H9 (cell line): Measurements from ENCODE around the gene RAB4B. TPM values are rescaled to one million over a fixed set of nuclear protein-coding genes. Genes with fewer than 3 reads are reported as not detected.

Experiments
- DNase-seq: peaks from one replicate; pipeline ENCODE4 v3.0.0-alpha.2; 2017
- H2AFZ ChIP-seq: one replicate; pipeline ENCODE4 v1.6.1; 2013; ENCODE audit warnings: mild to moderate bottlenecking, low read length, control low read depth, moderate library complexity
- H2AK5ac ChIP-seq: 2 replicates; pipeline ENCODE4 v1.6.1; 2013; ENCODE audit warnings: low read length, control low read depth, mixed read lengths; ENCODE audit not compliant: insufficient read length
- H2BK120ac ChIP-seq: one replicate; pipeline ENCODE4 v1.6.1; 2013; ENCODE audit warnings: low read depth, mild to moderate bottlenecking, low read length, control low read depth, inconsistent platforms; ENCODE audit not compliant: poor library complexity, severe bottlenecking
- H2BK12ac ChIP-seq: 2 replicates; pipeline ENCODE4 v1.6.1; 2013; ENCODE audit warnings: low read length, control low read depth, mixed read lengths, low read depth; ENCODE audit not compliant: insufficient read length
- H2BK15ac ChIP-seq: 2 replicates; pipeline ENCODE4 v1.6.1; 2013; ENCODE audit warnings: low read depth, low read length, control low read depth
- H2BK20ac ChIP-seq: one replicate; pipeline ENCODE4 v1.6.1; 2013; ENCODE audit warnings: low read depth, mild to moderate bottlenecking, low read length, control low read depth, inconsistent platforms; ENCODE audit not compliant: poor library complexity, severe bottlenecking
- H2BK5ac ChIP-seq: 2 replicates; pipeline ENCODE4 v1.6.1; 2013; ENCODE audit warnings: low read length, control low read depth, mixed read lengths; ENCODE audit not compliant: insufficient read length
- H3K14ac ChIP-seq: 2 replicates; pipeline ENCODE4 v1.6.1; 2013; ENCODE audit warnings: low read length, control low read depth; ENCODE audit not compliant: insufficient read depth
- H3K18ac ChIP-seq: 2 replicates; pipeline ENCODE4 v1.6.1; 2013; ENCODE audit warnings: low read depth, mild to moderate bottlenecking, mixed read lengths, low read length, control low read depth; ENCODE audit not compliant: insufficient read length
- H3K23ac ChIP-seq: 2 replicates; pipeline ENCODE4 v1.6.1; 2013; ENCODE audit warnings: low read length, control low read depth, mixed read lengths, low read depth; ENCODE audit not compliant: insufficient read length
- H3K23me2 ChIP-seq: 2 replicates; pipeline ENCODE4 v1.6.1; 2013; ENCODE audit warnings: low read depth, mild to moderate bottlenecking, mixed read lengths, low read length, control low read depth; ENCODE audit not compliant: insufficient read length, poor library complexity, severe bottlenecking
- H3K27ac ChIP-seq: 2 replicates; pipeline ENCODE4 v1.5.1; 2013; ENCODE audit warnings: low read length, control low read depth, mixed read lengths, low read depth; ENCODE audit not compliant: insufficient read length
- H3K27me3 ChIP-seq: 2 replicates; pipeline ENCODE4 v1.6.1; 2013; ENCODE audit warnings: low read length, control low read depth, inconsistent platforms; ENCODE audit not compliant: insufficient read depth
- H3K4ac ChIP-seq: 2 replicates; pipeline ENCODE4 v1.6.1; 2013; ENCODE audit warnings: low read depth, mild to moderate bottlenecking, control low read depth, inconsistent platforms, low read length, moderate library complexity
- H3K4me1 ChIP-seq: 2 replicates; pipeline ENCODE4 v1.6.1; 2013; ENCODE audit warnings: low read length, control low read depth, inconsistent platforms; ENCODE audit not compliant: insufficient read depth
- H3K4me2 ChIP-seq: 2 replicates; pipeline ENCODE4 v1.6.1; 2013; ENCODE audit warnings: low read length, control low read depth, mixed read lengths; ENCODE audit not compliant: insufficient read length, insufficient read depth
- H3K56ac ChIP-seq: 2 replicates; pipeline ENCODE4 v1.6.1; 2013; ENCODE audit warnings: low read depth, mild to moderate bottlenecking, mixed read lengths, low read length, control low read depth; ENCODE audit not compliant: insufficient read length
- H3K79me1 ChIP-seq: 2 replicates; pipeline ENCODE4 v1.6.1; 2013; ENCODE audit warnings: low read depth, mild to moderate bottlenecking, moderate library complexity, low read length, control low read depth, inconsistent platforms; ENCODE audit not compliant: insufficient read depth, poor library complexity, severe bottlenecking
- H3K79me2 ChIP-seq: 2 replicates; pipeline ENCODE4 v1.6.1; 2013; ENCODE audit warnings: low read length, control low read depth, inconsistent platforms; ENCODE audit not compliant: insufficient read depth
- H3K9ac ChIP-seq: 2 replicates; pipeline ENCODE4 v1.6.1; 2013; ENCODE audit warnings: low read length, control low read depth, mixed read lengths; ENCODE audit not compliant: insufficient read length; ENCODE audit errors: extremely low read depth
- H3K9me3 ChIP-seq: one replicate; pipeline ENCODE4 v1.6.1; 2013; ENCODE audit warnings: low read depth, low read length, inconsistent platforms; ENCODE audit not compliant: control insufficient read depth
- H3T11ph ChIP-seq: one replicate; pipeline ENCODE4 v1.6.1; 2013; ENCODE audit warnings: mild to moderate bottlenecking, low read length, control low read depth, inconsistent platforms
- H4K20me1 ChIP-seq: one replicate; pipeline ENCODE4 v1.6.1; 2013; ENCODE audit not compliant: control insufficient read depth, insufficient read length, insufficient read depth
- H4K5ac ChIP-seq: 2 replicates; pipeline ENCODE4 v1.6.1; 2013; ENCODE audit warnings: low read depth, mild to moderate bottlenecking, mixed read lengths, low read length, control low read depth; ENCODE audit not compliant: insufficient read length
- H4K8ac ChIP-seq: replicated peaks from 2 replicates; pipeline ENCODE4 v1.6.1; 2013; ENCODE audit warnings: low read length, control low read depth, mixed read lengths, low read depth; ENCODE audit not compliant: insufficient read length
- H4K91ac ChIP-seq: 2 replicates; pipeline ENCODE4 v1.6.1; 2013; ENCODE audit warnings: low read depth, mild to moderate bottlenecking, moderate library complexity, mixed read lengths, low read length, control low read depth; ENCODE audit not compliant: insufficient read length
- H3K27ac Mint-ChIP-seq, 3 experiments: 2 replicates in 2 of 3; 3 replicates in 1 of 3; pipeline ENCODE4 v1.8.0; 2020 to 2021; ENCODE audit warnings: mixed read lengths in 3 of 3, mild to moderate bottlenecking in 1 of 3, moderate library complexity in 1 of 3
- H3K27me3 Mint-ChIP-seq: 2 replicates; pipeline ENCODE4 v1.8.0; 2021; ENCODE audit warnings: low read depth, mild to moderate bottlenecking, moderate library complexity, mixed read lengths
- H3K36me3 Mint-ChIP-seq, 3 experiments: 2 replicates in 2 of 3; 3 replicates in 1 of 3; pipeline ENCODE4 v1.8.0; 2020 to 2021; ENCODE audit warnings: low read depth in 3 of 3, mixed read lengths in 3 of 3; ENCODE audit not compliant: insufficient read depth in 1 of 3
- H3K4me1 Mint-ChIP-seq, 2 experiments: 2 replicates each; pipeline ENCODE4 v1.8.0; 2020; ENCODE audit warnings: mixed read lengths in 2 of 2
- H3K4me3 Mint-ChIP-seq, 2 experiments: 2 replicates in 1 of 2; 3 replicates in 1 of 2; pipeline ENCODE4 v1.8.0; 2020 to 2021; ENCODE audit warnings: mild to moderate bottlenecking in 2 of 2, mixed read lengths in 2 of 2, moderate library complexity in 1 of 2
- H3K9me3 Mint-ChIP-seq, 2 experiments: 2 replicates in 1 of 2; 3 replicates in 1 of 2; pipeline ENCODE4 v1.8.0; 2020; ENCODE audit warnings: mild to moderate bottlenecking in 2 of 2, mixed read lengths in 2 of 2, moderate library complexity in 1 of 2
- CTCF ChIP-seq: fragments of 200-600 bp; sonication (generic); conservative IDR thresholded peaks from 3 replicates; pipeline ENCODE4 v1.8.0; 2021; ENCODE audit warnings: antibody characterized with exemption, mild to moderate bottlenecking
- WGBS: extraction: QIAGEN DNeasy Blood & Tissue Kit; methylation state at CpG from one replicate; pipeline ENCODE4 v1.1.7; 2013; ENCODE audit warnings: missing lambda C conversion rate, low lambda C conversion rate, mixed read lengths; ENCODE audit not compliant: insufficient read length; ENCODE audit errors: extremely low coverage; 5-methylcytosine and 5-hydroxymethylcytosine counted together
- total RNA-seq: library from RNA; stranded (reverse); gene quantifications from 2 replicates; pipeline ENCODE4 v1.2.1, GENCODE V29; 2021

The RAB4B gene
- total RNA-seq, 1 experiment from 2014 or later: 26.8 TPM

GRCh38 chr19:40815223-40815622, 37.2 kb downstream of the RAB4B start:
- H3K27me3 ChIP-seq: 0 out of 2 replicates have a peak, but pooled peaks cover 2% of the 10 kb centered on the region
- H3K4me2 ChIP-seq: no peak overlapping the region
- WGBS: no CpG with 5 or more reads among the region's 4 CpGs
- no peak overlapping the region for H3K4ac ChIP-seq
- H3K56ac ChIP-seq: no peak overlapping the region
- no peak overlapping the region for H3T11ph ChIP-seq
- no peak for TF ChIP-seq CTCF
- H3K27ac Mint-ChIP-seq: no peak overlapping the region; a peak in 1 of 7 replicates
- no peak overlapping the region for H2AK5ac ChIP-seq
- H4K91ac ChIP-seq: no peak overlapping the region
- H2BK120ac ChIP-seq: no peak overlapping the region
- H3K23me2 ChIP-seq: peaks cover 15% of the 10 kb centered on the region
- H2BK20ac ChIP-seq: no peak overlapping the region
- no peaks in the 10 kb centered on the region for H3K36me3 Mint-ChIP-seq
- H3K4me1 Mint-ChIP-seq: peaks cover 27 to 34% of the 10 kb centered on the region in 2 experiments
- H3K9me3 Mint-ChIP-seq: no peaks in the 10 kb centered on the region; a peak in 1 of 5 replicates
- no peak overlapping the region for H3K23ac ChIP-seq
- H4K20me1 ChIP-seq: no peaks in the 10 kb centered on the region
- H2BK15ac ChIP-seq: no peak overlapping the region
- H3K14ac ChIP-seq: no peak overlapping the region
- no peak overlapping the region for H3K18ac ChIP-seq
- H3K9ac ChIP-seq: no peak overlapping the region
- H4K5ac ChIP-seq: no peak overlapping the region
- no peaks in the 10 kb centered on the region for H3K4me1 ChIP-seq
- no peak overlapping the region for H3K27ac ChIP-seq
- DNase-seq: no peak
- H2BK5ac ChIP-seq: no peak overlapping the region
- no peak overlapping the region for H3K4me3 Mint-ChIP-seq
- no peak overlapping the region for H2BK12ac ChIP-seq
- H2AFZ ChIP-seq: no peak overlapping the region
- H4K8ac ChIP-seq: no peak overlapping the region
- no peaks in the 10 kb centered on the region for H3K79me1 ChIP-seq
- no peaks in the 10 kb centered on the region for H3K9me3 ChIP-seq
- no peaks in the 10 kb centered on the region for H3K79me2 ChIP-seq
- peaks cover 62% of the 10 kb centered on the region for H3K27me3 Mint-ChIP-seq
